Right ventricle myocardium superior (tissue), 1 donor: ENCODE results near the gene SIK3. TPM values are rescaled to one million over a fixed set of nuclear protein-coding genes. Genes with fewer than 3 reads are reported as not detected.

ENCODE experiments used
- ATAC-seq: fragments of 200-7000 bp; cut with Tn5 transposase; one replicate; pipeline ENCODE4 v1.9.1; 2020; ENCODE audit warnings: mild to moderate bottlenecking; ENCODE audit not compliant: poor library complexity
- DNase-seq: peaks from one replicate; pipeline ENCODE4 v3.0.0-alpha.2; 2020
- intact Hi-C: fragments of 100-400 bp; cut with DNase I; formaldehyde crosslinking; loops from one replicate; pipeline ENCODE4 v1.11.2; 2022
- total RNA-seq: library from RNA; stranded (reverse); fragmentation: NEBNext Ultra II Directional; extraction: Animal tissue kit (Norgen Biotek cat#: 25700); gene quantifications from one replicate; pipeline ENCODE4 v1.2.1, GENCODE V29; 2021
- donor health status: DM: no; HTN: yes; CAD: no; lungs with severe emphysema.

SIK3 gene
- total RNA-seq, 1 donor from 2014 or later = 30.6 TPM

DNA sequence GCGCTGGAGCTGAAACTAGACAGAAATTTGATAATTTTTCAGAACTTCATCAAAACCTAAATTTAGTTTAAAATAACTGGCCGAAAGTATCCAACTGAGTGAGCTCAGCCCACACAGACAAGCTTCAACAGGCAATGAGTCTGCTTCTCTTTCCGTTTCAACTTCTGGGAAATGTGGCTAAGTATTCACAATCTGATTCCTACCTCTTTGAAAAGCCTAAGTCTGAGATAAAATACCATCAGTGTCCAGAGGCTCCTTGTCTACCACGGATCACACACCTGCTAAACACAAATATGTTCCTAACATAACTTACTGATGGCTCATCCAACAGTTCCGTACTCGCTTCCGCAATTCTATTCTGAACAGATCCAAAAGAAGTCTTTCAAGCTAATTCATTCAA is 8.5 kb downstream of the SIK3 start:
- intact Hi-C loops = no loop called here
- DNase-seq (no peak), ATAC-seq (no peak)

DNA sequence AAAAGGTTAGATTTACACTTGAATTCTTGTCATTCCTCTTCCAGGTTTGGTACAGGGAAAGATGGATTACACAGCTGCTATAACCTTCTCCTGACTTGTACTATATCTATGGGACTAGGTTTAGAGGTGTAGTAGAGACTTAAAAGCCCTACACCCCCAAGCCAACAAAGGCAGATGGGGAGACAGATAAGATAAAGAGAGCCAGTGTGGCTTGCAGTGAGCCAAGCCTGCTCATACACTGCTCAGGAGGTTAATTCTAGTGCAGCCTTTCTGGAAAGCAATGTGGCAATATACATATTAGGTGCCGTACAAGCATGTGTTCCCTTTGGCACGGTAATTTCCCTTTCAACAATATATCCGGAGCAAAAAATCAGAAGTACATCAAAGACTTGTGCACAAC is 10.8 kb downstream of the SIK3 start:
- DNase-seq (no peak), ATAC-seq (no peak)
- intact Hi-C loops = no loop called here

DNA sequence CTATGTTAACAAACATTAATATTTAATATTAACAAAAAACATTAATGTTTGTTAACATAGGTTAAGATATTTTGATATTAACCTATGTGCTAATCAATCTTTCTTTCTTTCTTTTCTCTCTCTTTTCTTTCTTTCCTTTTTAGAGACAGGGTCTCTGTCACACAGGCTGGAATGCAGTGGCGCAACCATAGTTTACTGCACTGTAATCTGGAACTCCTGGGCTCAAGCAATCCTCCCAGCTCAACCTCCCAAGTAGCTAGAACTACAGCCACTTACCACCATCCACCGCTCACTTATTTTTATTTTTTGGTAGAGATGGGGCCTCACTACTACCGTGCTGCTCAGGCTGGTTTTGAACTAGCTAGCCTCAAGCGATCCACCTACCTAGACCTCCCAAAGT is 13.2 kb downstream of the SIK3 start:
- intact Hi-C loops = no loop called here
- ATAC-seq (no peak), DNase-seq (no peak)

DNA sequence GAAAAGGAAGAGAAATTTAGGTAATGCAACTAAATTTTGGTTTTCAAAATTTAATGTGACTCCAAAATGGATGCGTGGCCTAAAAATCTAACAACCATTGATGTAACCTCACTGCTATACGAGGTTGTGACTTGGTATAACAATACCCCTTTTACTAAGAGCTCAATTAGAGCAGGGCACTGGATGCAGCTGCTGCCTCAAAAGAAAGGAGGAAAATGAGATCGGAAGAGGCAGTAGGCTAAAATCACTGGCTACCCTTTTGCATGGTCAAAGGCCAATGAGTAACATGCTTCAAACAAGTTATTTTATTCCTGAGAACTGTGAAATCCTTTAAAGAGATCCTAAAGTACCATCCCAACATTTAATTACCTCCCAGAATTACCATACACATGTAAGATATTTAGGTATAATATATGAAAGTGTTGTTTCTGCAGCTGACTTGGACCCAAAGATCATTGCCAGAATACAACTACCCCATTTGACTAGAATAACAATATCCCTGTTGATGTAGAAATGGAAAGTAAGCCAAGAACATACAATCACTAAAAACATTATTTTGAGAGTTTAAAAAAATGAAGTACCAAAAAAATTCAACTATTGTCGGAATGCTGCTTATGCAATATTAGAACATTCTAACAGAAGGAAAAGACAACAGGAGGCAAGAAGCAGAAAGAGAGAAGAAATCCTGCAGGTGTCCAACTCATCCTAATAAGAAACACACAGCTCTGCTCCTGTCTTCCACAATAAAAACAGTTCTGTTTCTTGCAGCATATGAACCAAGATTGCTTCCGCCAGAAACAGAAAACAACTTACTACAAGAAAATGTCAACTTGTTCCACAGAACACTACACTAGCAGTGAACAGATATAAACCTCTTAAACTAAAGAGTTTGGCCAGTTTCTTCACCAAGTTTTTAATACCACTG is 15.0 kb downstream of the SIK3 start:
- intact Hi-C loops = no loop called here
- peak; percentile 24 for ATAC-seq
- DNase-seq = no peak

DNA sequence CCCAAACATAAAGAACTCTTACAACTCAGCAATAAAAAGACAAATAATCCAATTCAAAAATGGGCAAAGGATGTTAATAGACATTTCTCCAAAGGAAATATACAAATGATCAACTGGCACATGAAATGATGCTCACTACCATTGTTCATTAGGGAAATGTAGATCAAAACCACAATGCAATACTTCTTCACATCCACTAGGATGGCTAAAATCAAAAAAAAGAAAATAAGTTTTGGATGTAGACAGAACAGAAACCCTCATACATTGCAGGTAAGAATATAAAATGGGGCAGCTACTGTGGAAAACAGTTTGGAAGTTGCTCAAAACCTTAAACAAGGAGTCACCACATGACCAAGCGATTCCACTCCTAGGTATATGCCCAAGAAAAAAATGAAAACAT is 16.3 kb downstream of the SIK3 start:
- DNase-seq (no peak), ATAC-seq (no peak)
- intact Hi-C loops = no loop called here

DNA sequence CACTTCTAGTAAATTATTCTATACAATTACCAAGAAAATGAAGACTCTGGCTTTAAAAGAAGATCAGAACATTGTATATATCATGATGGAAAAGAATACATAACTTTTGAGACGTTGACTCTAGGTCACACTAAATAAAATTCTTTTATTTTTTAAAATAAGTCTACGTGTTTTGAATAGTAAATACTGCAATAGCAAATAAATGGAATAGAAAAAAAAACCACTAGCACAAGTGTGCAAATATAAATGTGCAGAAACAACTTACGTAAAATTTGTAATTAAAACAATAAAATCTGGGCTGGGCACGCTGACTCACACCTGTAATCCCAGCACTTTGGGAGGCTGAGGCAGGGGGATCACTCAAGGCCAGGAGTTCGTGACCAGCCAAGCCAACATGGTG is 17.9 kb downstream of the SIK3 start:
- intact Hi-C loops = no loop called here
- no peak for ATAC-seq
- no peak for DNase-seq

DNA sequence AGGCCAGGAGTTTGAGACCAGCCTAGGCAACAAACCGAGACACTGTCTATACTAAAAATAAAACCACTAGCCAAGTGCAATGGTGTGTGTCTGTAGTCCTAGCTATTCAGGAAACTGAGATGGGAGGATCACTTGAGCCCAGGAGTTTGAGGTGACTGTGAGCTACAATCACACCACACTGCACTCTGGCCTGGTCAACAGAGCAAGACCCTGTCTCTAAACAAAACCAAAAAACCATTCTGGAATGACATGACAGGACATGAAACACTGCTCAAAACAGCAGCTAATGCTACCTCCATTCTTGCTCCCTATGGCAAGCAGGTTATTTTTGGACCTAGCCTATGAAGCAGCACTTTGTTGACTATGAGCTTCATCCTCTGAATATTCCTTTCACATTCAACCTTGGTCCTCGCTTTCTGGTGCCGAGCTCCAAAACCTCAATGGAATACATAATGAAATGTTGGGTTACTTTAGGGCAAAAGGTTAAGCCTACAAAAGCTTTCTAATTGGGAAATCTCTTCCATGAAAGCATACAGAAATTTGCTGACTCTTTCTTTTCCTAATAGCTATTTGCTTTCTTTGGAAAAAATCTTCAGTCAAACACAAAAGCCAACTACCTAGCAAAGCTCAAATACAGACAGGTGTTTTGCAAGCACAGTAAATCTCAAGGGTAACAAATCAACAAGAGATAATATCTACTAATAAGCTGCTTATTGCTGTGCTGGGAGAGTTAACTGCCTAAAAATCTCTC is 21.1 kb downstream of the SIK3 start:
- ATAC-seq (peak; percentile 54), DNase-seq (no peak)
- intact Hi-C loops = no loop called here

DNA sequence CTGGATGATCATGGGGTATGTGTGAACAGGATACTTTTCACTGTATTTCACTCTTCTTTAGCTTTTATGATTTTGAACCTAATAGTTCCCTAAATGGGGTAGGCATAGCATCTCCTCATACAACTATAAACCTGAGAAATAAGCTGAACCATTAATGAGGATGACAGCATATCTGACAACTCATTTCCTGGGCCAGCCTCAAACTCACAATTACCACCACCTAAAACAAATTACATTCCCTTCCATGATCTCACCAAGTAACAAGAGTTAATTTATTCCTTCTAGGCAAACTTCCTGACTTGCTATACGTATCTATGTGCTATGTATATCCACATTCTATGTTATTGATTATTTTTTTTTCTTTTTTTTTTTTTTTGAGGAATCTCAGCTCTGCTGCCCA is 23.0 kb downstream of the SIK3 start:
- intact Hi-C loops = no loop called here
- DNase-seq (no peak), ATAC-seq (no peak)

DNA sequence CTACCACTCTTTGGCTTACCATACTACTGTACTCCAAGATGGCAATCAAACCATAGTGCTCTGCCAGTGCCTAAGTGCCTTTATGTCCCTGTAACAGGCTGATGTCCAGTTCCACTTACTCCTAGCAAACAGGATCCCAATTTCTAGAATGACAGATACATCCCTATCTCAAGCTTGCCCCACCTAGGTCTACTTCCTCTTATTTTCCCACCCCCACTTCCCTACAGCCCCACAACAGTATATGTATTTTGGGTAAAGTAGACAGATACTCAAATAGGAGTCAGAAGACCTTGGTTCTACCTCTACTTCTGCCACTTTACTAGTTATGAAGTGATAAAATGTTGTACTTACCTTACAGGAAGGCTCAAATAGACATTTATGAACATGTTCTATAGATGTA is 24.1 kb downstream of the SIK3 start:
- DNase-seq (no peak), ATAC-seq (peak; percentile 22)
- intact Hi-C loops = no loop called here

DNA sequence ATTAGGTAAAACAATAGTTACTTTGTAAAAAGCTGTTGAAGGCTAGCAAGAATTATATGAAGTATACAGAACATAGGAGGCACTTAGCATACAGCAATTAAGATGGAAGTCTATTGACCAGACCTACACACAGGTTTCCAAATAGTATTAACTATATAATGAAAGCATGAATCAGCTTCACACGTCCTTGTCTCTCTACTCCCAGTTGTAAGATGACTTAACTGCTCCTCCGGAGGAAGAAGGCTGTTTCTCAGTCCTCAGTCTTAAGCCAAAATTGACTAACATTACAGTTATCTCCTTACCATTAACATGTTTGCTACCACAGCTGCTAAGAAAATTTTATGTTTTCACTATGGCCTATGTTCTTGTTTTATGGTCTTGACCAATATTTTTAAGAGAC is 24.7 kb downstream of the SIK3 start:
- intact Hi-C loops = no loop called here
- DNase-seq (no peak), ATAC-seq (no peak)

DNA sequence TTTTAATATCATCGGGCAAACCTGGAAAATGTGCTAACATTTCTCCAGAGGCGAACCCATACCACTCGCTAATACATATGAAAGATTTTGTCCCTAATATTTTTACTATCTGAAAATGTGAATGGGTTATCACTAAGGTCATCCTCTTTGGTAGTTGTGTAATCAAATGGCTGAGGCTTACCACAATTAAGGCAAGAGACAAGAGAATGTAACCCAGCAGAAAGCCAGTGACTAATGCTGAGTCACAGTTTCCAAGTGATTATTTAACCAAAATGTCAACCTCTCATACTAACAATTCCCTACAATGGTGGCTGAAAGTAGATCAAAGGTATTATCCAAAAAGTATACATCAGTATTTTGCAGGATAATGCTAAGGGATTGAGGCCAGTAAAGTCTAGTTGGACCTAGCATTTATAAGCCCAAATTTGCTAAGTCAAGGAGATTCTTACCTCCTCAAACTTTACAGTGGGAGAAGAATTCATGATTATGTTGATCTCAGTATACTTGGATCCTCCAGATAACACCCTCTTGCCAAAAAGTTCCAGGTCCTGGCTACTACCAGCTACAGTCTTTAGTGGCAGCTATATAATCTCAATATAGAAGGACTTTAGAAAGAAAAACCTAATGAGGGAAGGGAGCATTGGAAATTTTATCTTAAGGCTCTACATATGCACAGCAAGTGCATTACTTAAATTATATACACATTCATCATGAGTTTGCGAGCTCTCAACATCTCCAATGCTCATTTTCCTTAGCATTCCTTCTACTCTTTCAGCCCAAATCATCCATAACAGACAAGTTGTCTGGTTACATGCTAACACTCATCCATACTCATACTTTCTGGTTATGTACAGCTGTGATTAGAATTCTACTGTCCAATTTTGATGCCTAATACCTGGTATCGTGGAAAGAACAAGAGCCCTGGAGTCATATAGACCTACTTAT is 25.4 kb downstream of the SIK3 start:
- intact Hi-C loops = no loop called here
- DNase-seq = no peak
- peak; percentile 32 for ATAC-seq

DNA sequence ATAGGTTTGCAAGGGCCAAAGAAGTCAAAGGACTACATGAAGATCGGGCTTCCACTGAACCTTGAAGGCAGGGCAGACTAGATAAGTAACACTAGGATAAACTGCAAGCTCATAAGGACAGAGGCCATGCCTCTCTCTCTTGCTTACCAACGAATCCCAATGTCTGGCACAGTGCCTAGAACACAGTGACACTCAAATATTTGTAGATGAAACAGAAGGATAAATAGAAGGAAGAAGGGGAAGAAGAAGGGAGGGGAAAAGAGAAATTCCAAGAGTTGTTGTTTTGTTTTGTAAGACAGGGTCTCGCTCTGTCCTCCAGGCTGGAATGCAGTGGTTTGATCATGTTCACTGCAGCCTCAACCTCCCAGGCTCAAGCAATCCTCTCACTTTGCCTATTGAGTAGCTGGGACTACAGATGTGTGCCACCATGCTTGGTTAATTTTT is 26.9 kb downstream of the SIK3 start:
- DNase-seq = no peak
- intact Hi-C loops = no loop called here
- ATAC-seq = peak; percentile 71

DNA sequence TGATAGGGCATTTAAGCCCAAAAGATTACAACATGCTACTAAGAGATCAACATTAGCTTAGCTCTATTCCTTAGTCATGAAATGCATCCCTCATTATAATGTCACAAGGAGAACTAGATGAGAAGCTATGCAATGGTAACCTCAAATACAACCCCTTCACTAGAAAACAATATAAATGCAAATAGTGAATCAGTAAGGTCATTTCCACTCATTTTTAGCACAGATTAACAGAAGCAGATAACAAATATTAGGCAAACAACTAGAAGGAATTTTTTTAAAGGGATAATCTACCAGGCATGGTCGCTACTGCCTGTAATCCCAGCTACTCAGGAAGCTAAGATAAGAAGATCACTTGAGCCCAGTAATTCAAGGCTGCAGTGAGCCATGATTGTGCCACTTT is 28.2 kb downstream of the SIK3 start:
- no peak for DNase-seq
- intact Hi-C loops = no loop called here
- no peak for ATAC-seq

DNA sequence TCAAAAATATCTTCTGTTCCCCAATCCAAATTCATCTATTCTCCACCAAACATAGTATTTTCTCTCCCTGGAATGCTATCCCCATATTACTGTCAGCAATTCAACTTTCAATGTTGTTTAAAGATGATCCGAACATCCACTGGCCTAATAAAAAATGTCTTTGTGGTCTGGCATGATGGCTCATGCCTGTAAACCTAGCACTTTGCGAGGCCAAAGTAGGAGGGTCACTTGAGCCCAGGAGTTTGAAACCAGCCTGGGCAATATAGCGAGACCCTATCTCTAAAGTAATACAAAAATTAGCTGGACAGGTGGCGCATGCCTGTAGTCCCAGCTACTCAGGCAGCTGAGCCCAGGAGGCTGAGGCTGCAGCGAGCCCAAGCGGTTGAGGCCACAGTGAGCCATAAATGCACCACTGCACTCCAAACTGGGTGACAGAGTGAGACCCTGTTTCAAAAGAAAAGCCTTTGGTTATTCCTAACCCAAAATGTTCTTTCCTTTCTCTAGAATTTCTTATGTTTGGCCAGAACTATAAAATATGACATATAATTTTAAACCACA is 29.8 kb downstream of the SIK3 start:
- intact Hi-C loops = no loop called here
- ATAC-seq = no peak

DNA sequence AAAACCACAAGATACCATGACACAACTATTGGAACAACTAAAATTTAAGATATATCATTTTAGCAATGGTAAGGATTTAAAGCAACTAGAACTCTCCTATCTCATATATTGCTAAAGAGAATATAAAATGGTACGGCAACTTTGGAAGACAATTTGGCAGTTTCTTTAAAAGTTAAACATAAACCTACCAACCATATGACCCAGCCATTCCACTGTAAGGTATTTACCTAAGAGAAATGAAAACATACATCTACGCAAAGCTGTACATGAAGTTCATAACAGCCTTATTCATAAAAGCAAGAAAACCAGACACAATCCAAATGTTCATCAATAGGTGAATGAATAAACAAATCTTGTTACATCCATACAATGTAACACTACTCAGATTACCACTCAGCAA is 31.3 kb downstream of the SIK3 start:
- no peak for ATAC-seq
- intact Hi-C loops = no loop called here
- no peak for DNase-seq

More for the DNA sequence above, 29.8 kb downstream of the SIK3 start:
- DNase-seq = no peak

DNA sequence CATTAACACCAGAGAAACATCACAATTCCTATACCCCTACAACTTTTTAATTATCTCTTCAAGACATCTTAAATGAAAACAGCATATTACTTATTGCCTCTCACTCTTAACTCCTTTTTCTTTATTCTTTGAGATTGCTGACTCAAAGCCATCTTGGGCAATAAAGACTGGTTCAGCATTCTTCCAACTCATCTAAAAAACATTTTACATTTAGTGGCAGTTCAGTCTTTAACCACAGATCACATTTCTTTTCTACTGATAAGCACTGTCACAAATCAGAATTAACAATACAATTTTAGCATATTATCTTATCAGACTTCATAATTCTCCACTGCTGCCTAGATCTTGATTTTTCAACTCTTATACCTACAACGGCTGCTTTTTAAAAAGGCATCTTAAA is 34.0 kb downstream of the SIK3 start:
- intact Hi-C loops = no loop called here
- no peak for DNase-seq
- no peak for ATAC-seq

DNA sequence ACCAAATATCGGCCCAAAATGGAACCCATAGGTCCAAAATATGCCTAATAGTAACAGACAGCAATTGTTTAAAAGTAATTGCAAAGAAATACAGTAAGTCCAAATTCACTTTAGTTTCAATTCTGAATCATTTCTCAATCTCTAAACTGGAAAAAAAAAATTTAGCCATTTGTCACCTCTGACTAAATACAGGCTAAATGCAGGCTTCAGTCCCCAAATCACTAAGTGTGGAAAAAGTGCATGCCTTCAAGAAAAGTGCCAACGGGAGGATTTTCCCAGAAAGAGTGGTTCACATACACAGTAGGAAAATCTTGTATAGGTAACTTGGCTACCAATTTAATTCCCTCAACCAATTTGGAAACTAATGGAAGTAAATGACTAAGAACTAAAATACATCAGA is 35.7 kb downstream of the SIK3 start:
- intact Hi-C loops = no loop called here
- ATAC-seq = no peak
- no peak for DNase-seq

DNA sequence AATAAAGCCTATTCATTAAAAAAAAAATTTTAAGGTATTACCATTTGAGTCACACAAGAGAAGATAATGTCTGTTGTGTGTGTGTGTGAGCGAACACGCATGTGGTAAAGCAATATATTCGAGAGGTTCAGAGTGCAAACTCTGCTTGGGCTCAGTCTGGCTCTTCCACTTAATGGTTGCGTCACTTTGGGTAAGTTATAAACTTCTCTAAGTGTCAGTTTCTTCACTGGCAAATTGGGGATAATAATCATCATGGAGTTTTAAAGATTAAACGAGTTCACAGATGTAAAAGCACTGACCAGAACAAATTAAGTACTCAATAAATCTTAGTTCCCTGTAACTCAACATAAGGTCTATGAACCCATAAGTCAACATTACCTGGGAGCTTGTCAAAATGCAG is 37.0 kb downstream of the SIK3 start:
- no peak for ATAC-seq

More for the DNA sequence above, 37.0 kb downstream of the SIK3 start:
- intact Hi-C loops = no loop called here
- DNase-seq = no peak
